GM21367 (cell line): Measurements from ENCODE around the gene SAMD1.

Experiments used
- ATAC-seq: cut with Tn5 transposase; IDR thresholded peaks from one replicate; pipeline ENCODE4 v1.9.1; 2021; ENCODE audit not compliant: unreplicated experiment

The SAMD1 gene

DNA sequence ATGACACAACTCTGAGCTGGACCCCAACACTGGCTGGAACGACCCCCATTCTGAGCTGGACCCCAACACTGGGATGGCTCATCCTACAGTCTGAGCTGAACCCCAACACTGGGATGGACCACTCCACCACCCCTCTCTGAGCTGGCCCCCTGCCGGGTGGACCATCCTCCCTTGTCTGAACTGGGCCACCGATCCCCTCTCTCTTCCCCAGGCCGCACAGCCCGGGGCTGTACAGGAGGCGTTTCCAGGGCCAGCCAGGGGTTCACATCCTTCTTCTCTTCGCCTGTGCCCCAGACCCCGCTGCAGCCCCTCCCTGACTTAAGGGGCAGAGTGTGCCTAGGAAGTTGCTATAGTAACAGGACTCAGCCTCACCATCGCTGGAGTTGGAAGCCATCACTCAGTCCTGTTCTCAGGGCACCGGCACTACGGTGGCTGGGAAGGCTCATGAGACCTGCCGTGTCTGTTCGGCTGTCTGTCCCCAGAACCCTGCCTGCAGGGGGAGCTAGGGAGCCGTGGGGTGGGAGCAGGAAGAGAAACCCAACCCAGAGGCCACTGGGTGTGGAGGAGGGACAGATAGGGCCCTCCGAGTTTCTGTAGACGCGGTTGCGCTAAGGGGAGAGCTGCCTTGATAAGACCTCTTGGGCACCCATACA, 23.3 kb upstream of the SAMD1 start:
- ATAC-seq, result no peak

DNA sequence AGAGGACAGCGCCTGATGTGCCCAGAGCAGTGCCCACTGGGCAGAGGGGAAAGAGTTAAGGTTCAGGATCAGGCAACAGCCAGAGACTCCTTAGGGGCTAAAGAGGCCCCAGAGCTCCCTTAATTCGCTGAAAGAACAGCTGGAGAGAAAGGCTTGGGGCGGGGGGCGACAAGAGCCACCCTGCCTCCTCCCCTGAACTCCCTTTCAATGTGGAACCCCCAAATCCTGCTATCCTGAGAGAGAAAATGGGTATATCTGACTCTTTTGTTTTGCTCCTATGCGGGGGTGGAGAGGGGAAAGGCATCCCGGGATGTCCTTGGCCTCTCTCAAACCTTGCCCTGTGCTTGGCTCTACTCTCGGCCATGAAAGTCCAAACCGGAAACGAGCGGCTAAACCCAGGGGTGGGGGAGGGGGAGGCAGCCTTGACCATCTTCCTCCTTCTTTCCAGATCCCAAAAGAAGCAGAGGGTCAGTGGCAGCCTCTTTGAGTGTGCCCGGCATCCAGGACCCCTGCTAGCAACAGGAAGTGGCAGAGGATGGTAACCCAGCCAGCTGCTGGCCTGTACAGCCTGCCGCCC, 22.3 kb upstream of the SAMD1 start:
- ATAC-seq, result no peak

DNA sequence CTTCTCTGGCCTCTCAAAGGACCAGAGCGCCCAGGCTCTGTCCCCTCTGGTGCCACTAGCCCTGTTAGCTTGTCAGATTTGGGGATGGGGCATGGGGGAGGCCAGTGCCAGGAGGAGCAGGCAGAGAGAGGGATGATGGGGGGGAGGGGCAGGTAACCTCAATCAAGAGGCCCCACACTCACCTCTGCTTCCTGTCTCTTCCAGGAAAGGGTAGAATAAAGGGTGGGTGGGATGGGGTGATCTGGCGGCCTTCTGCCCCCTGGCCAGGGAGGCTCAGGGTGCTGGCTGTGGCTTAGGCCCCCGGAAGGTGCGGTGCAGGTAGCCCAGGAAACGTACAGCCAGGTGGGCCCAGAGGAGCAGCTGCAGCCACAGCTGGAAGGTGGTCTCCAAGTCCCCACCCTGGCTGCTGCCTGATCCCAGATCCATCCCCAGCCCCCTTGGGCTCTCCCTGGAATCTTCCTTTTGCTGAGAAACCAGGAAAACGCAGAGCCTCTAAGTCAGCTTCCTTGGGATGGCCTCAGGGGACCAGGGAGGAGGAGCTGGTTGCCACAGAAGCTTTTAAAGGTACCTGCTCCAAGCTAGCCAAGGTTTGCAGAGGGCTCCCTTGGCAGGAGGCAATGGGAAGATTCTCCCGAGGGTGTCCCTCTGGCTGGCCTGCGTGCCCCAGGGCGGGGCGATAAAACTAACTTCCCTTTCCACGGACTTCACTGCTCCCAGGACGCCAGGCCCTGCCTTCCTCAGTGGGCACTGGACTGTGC, 21.7 kb upstream of the SAMD1 start:
- ATAC-seq, result no peak

GRCh38 chr19:14111486-14111885, 20.9 kb upstream of the SAMD1 start:
- ATAC-seq, result no peak

DNA sequence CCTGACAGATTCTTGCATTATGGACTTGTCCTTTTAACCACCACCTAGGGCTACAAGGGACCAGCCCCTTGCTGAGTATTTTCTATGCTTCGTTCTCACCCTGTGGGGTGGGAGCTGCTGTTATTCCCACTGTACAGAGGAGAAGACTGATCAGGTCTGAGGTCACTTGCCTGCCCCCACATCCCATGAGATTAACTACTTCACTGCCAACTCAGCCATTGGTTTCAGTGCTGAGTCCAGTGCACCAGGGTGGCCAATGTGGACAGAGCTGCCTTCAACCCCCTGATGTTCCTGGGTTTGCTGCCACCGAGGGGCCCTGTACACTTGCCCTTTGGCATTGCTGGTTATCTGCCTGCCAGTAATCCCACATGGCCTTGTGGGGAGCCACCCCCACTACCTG, 20.1 kb upstream of the SAMD1 start:
- no peak for ATAC-seq

GRCh38 chr19:14107581-14108461, 17.3 kb upstream of the SAMD1 start:
- ATAC-seq, result no peak

- no peak for ATAC-seq
Measured at GRCh38 chr19:14106840-14107239, 16.3 kb upstream of the SAMD1 start.

DNA sequence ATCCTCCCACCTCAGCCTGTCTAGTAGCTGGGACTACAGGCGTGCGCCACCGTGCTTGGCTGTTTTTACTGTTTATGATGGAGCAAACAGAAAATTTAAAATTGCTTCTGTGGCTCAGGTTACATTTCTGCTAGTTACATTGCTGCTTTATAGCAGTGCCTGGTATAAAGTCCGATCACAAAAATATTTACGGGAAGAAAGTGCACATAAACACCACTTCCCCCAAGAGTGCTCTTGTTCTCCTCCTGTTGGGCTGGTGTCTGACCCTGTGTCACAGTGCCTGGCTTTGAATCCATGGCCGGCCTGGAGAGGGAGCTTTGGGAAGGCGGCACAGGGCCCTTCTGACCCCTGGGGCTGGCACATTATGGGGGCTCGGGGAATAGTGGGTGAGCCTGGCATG, 15.1 kb upstream of the SAMD1 start:
- ATAC-seq, result no peak

DNA sequence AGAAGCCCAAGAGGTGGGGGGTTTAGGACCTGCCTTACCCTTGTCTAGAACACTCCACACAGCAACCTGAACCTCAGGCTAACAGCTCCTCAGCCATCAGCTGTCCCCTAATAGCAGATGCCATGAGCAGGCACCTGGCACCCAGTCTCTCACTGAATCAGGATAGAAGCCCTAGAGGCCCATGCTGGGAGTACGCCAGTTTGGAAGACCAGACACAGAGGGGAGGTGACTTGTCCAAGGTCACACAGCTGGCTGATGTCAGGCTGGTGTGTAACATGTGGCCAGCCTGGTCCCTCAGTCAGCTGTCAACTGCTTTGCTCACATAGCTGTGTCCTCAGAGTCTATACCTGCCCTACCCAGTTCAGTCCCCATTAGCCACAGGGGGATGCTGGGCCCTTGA, 12.8 kb upstream of the SAMD1 start:
- ATAC-seq, result no peak

GRCh38 chr19:14102756-14103155, 12.2 kb upstream of the SAMD1 start:
- ATAC-seq, result no peak

- ATAC-seq, result no peak
Measured at GRCh38 chr19:14102102-14102696, 11.6 kb upstream of the SAMD1 start.

GRCh38 chr19:14101003-14101545, 10.5 kb upstream of the SAMD1 start:
- ATAC-seq, result no peak

GRCh38 chr19:14097532-14098151, 7.1 kb upstream of the SAMD1 start:
- ATAC-seq, result no peak

GRCh38 chr19:14096272-14096992, 5.9 kb upstream of the SAMD1 start:
- no peak for ATAC-seq

- no peak for ATAC-seq
Measured at GRCh38 chr19:14094854-14095253, 4.3 kb upstream of the SAMD1 start.

- ATAC-seq, result no peak
Measured at GRCh38 chr19:14093117-14093823, 2.7 kb upstream of the SAMD1 start.

- ATAC-seq, result peak; percentile 14
Measured at GRCh38 chr19:14091813-14092462, 1.4 kb upstream of the SAMD1 start.

- ATAC-seq, result peak; percentile 43
Measured at GRCh38 chr19:14091081-14091812, 696 bp upstream of the SAMD1 start.
